ENCODE measurements around the gene ZFAND2A. TPM values are rescaled to one million over a fixed set of nuclear protein-coding genes. Genes with fewer than 3 reads are reported as not detected.

ZFAND2A gene
- total RNA-seq, 2 donors from 2014 or later = 62.2 to 71.3 TPM

Other genes starting within 250 kb of the ZFAND2A start
- gene ADAP1, start 205.5 kb downstream of the ZFAND2A start, total RNA-seq = 10 to 100 TPM; 11.1 to 29.4 TPM
- 10 to 100 TPM; 20.8 to 28.4 TPM for gene COX19, start 184.6 kb downstream of the ZFAND2A start, total RNA-seq
- not detected for gene CYP2W1, start 177.0 kb downstream of the ZFAND2A start, total RNA-seq
- gene GPR146, start 115.7 kb downstream of the ZFAND2A start, total RNA-seq = 1 to 10 TPM in 1 of 2 donors, under 1 TPM in 1; 0.91 to 2.7 TPM
- under 1 TPM; 0.24 to 0.56 TPM for gene GPER1, start 72.1 kb downstream of the ZFAND2A start, total RNA-seq
- gene UNCX, start 72.7 kb upstream of the ZFAND2A start, total RNA-seq = not detected

Measured in activated T-cell treated with anti-CD3 and anti-CD28 coated beads, Interleukin-2, amount 50 U/mL, for 72 hours (primary cell).